Esophagus muscularis mucosa (tissue), 4 donors: ENCODE data around the gene GET4.

Source experiments
- EP300 ChIP-seq: sonication (generic); formaldehyde crosslinking; IDR thresholded peaks from one replicate; pipeline ENCODE4 v1.6.1; 2017; ENCODE audit warnings: antibody characterized with exemption
- POLR2A ChIP-seq: fragments of 450-650 bp; IDR thresholded peaks from one replicate; pipeline ENCODE4 v1.6.1; 2017; ENCODE audit warnings: antibody characterized with exemption, moderate library complexity, mild to moderate bottlenecking, low read depth
- TF ChIP-seq, protein P1 (sequence below), 3 experiments: fragments of 200-600 bp in 2 of 3; fragments of 450-650 bp in 1 of 3; sonication (generic) in 2 of 3; IDR thresholded peaks; one replicate each; pipeline ENCODE4 v1.5.1; 2017 to 2019; ENCODE audit warnings: antibody characterized with exemption in 3 of 3, mild to moderate bottlenecking in 2 of 3, moderate library complexity in 1 of 3

DNA sequence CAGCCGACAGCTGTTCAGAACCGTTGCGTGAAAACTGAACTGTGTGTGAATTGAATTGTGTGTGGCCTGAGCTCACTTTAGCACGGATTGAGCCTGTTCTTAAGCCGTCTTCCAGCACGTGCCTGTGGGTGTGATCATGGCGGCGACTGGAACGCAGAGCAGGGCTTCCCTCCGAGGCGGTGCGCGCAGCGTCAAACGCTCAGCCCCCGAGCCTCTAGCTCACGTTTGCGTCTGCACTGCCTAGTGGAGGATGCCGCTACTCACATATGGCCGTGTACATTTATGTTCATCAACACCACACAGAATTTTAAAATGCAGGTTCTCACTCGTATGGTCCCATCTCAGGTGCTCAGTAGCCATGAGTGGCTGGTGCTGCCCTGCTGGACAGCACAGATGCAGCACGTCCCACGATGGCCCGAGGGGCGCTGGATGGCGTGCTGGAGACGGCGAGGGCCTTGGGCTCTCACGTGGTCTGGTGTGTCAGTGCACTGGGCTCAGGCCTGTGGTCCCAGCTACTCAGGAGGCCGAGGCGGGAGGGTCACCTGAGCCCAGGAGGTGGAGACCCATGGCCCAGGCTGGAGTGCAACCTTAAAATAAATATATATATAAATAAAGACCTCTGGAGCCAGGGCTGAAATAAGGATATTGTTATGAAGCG lies 22.1 kb upstream of the GET4 start:
- TF ChIP-seq POLR2A: no peak
- TF ChIP-seq, protein P1, sequence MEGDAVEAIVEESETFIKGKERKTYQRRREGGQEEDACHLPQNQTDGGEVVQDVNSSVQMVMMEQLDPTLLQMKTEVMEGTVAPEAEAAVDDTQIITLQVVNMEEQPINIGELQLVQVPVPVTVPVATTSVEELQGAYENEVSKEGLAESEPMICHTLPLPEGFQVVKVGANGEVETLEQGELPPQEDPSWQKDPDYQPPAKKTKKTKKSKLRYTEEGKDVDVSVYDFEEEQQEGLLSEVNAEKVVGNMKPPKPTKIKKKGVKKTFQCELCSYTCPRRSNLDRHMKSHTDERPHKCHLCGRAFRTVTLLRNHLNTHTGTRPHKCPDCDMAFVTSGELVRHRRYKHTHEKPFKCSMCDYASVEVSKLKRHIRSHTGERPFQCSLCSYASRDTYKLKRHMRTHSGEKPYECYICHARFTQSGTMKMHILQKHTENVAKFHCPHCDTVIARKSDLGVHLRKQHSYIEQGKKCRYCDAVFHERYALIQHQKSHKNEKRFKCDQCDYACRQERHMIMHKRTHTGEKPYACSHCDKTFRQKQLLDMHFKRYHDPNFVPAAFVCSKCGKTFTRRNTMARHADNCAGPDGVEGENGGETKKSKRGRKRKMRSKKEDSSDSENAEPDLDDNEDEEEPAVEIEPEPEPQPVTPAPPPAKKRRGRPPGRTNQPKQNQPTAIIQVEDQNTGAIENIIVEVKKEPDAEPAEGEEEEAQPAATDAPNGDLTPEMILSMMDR (IDR thresholded peaks at IDR 0.05): no peak
- TF ChIP-seq EP300: no peak
